WTC11 (cell line): ENCODE results near the gene RRAS. TPM values are rescaled to one million over a fixed set of nuclear protein-coding genes. Genes with fewer than 3 reads are reported as not detected.

ENCODE experiments used
- CBFB ChIP-seq: sonication (generic); formaldehyde crosslinking; IDR thresholded peaks from 2 replicates; pipeline ENCODE4 v1.8.1; 2022; ENCODE audit warnings: mild to moderate bottlenecking, low read depth, missing genetic modification reagents
- ELF4 ChIP-seq: sonication (generic); formaldehyde crosslinking; IDR thresholded peaks from 2 replicates; pipeline ENCODE4 v1.8.1; 2022; ENCODE audit warnings: low read depth, mild to moderate bottlenecking, moderate library complexity, missing genetic modification reagents
- ERG ChIP-seq: fragments of 250-450 bp; sonication (Bioruptor Pico); IDR thresholded peaks from 2 replicates; pipeline ENCODE4 v1.8.0; 2021; ENCODE audit warnings: mild to moderate bottlenecking
- GABPB1 ChIP-seq: sonication (generic); formaldehyde crosslinking; IDR thresholded peaks from 2 replicates; pipeline ENCODE4 v1.8.1; 2023; ENCODE audit warnings: mild to moderate bottlenecking, missing genetic modification reagents
- GRHL2 ChIP-seq: fragments of 250-450 bp; sonication (Bioruptor Pico); IDR thresholded peaks from 2 replicates; pipeline ENCODE4 v1.8.0; 2022; ENCODE audit warnings: mild to moderate bottlenecking, moderate library complexity; ENCODE audit not compliant: insufficient replicate concordance, severe bottlenecking
- JUN ChIP-seq: sonication (generic); formaldehyde crosslinking; IDR thresholded peaks from 2 replicates; pipeline ENCODE4 v1.8.0; 2023; ENCODE audit warnings: mild to moderate bottlenecking, missing genetic modification reagents
- MYBL2 ChIP-seq: sonication (generic); formaldehyde crosslinking; IDR thresholded peaks from 2 replicates; pipeline ENCODE4 v1.8.1; 2023; ENCODE audit warnings: mild to moderate bottlenecking, moderate library complexity, missing genetic modification reagents
- NFE2L1 ChIP-seq: sonication (generic); formaldehyde crosslinking; IDR thresholded peaks from 2 replicates; pipeline ENCODE4 v1.8.1; 2023; ENCODE audit warnings: missing genetic modification reagents
- NFYB ChIP-seq: sonication (generic); formaldehyde crosslinking; conservative IDR thresholded peaks from 2 replicates; pipeline ENCODE4 v1.8.0; 2022; ENCODE audit warnings: low read depth, missing genetic modification reagents
- NR1H2 ChIP-seq: sonication (generic); formaldehyde crosslinking; IDR thresholded peaks from 2 replicates; pipeline ENCODE4 v1.9.0; 2021; ENCODE audit warnings: mild to moderate bottlenecking, moderate library complexity, missing genetic modification reagents
- NR2C2 ChIP-seq: sonication (generic); formaldehyde crosslinking; IDR thresholded peaks from 2 replicates; pipeline ENCODE4 v1.8.0; 2022; ENCODE audit warnings: mild to moderate bottlenecking, missing genetic modification reagents
- PRDM15 ChIP-seq: sonication (generic); formaldehyde crosslinking; IDR thresholded peaks from 2 replicates; pipeline ENCODE4 v1.8.0; 2022; ENCODE audit warnings: missing genetic modification reagents
- PRRX2 ChIP-seq: fragments of 250-450 bp; sonication (Bioruptor Pico); IDR thresholded peaks from 2 replicates; pipeline ENCODE4 v1.8.0; 2021; ENCODE audit warnings: mild to moderate bottlenecking
- SOX15 ChIP-seq: fragments of 250-450 bp; sonication (Bioruptor Pico); IDR thresholded peaks from 2 replicates; pipeline ENCODE4 v1.9.0; 2021; ENCODE audit warnings: mild to moderate bottlenecking
- TEAD4 ChIP-seq: sonication (generic); formaldehyde crosslinking; IDR thresholded peaks from 2 replicates; pipeline ENCODE4 v1.8.0; 2022; ENCODE audit warnings: mild to moderate bottlenecking, missing genetic modification reagents
- ZMAT4 ChIP-seq: fragments of 250-450 bp; sonication (Bioruptor Pico); IDR thresholded peaks from 2 replicates; pipeline ENCODE4 v1.9.0; 2021; ENCODE audit warnings: mild to moderate bottlenecking
- ZNF396 ChIP-seq: fragments of 250-450 bp; sonication (Bioruptor Pico); IDR thresholded peaks from 2 replicates; pipeline ENCODE4 v1.8.0; 2021; ENCODE audit warnings: mild to moderate bottlenecking, moderate library complexity, borderline replicate concordance
- ZNF512 ChIP-seq: sonication (generic); formaldehyde crosslinking; IDR thresholded peaks from 2 replicates; pipeline ENCODE4 v1.8.1; 2022; ENCODE audit warnings: missing genetic modification reagents, borderline replicate concordance
- total RNA-seq: library from RNA; stranded (reverse); gene quantifications from 3 replicates; pipeline ENCODE4 v1.2.3, GENCODE V29; 2021
- TF ChIP-seq, protein P1 (sequence below): sonication (generic); formaldehyde crosslinking; IDR thresholded peaks from 2 replicates; pipeline ENCODE4 v1.8.0; 2022; ENCODE audit warnings: mild to moderate bottlenecking, missing genetic modification reagents

RRAS gene
- total RNA-seq, 1 experiment from 2014 or later, result 11.4 TPM

GRCh38 chr19:49591731-49592485 is 48.0 kb downstream of the RRAS start (continued):
- TF ChIP-seq PRDM15 (CRISPR knock-in tag) (no peak), MYBL2 (CRISPR knock-in tag) (no peak), NR1H2 (CRISPR knock-in tag) (no peak), ZMAT4 (no peak), ZNF512 (CRISPR knock-in tag) (no peak), NR2C2 (CRISPR knock-in tag) (no peak), ZNF396 (CRISPR knock-in tag) (no peak), NFYB (CRISPR knock-in tag) (no peak), GABPB1 (CRISPR knock-in tag) (no peak), PRRX2 (CRISPR knock-in tag) (no peak), SOX15 (CRISPR knock-in tag) (no peak), TEAD4 (CRISPR knock-in tag) (peak; percentile 49; the same call in 1 of the 2 replicates), NFE2L1 (CRISPR knock-in tag) (no peak), ERG (CRISPR knock-in tag) (no peak), CBFB (CRISPR knock-in tag) (no peak), JUN (no peak; the same call in 1 of the 2 replicates), ELF4 (CRISPR knock-in tag) (no peak), GRHL2 (no peak)
- TF ChIP-seq, protein P1, sequence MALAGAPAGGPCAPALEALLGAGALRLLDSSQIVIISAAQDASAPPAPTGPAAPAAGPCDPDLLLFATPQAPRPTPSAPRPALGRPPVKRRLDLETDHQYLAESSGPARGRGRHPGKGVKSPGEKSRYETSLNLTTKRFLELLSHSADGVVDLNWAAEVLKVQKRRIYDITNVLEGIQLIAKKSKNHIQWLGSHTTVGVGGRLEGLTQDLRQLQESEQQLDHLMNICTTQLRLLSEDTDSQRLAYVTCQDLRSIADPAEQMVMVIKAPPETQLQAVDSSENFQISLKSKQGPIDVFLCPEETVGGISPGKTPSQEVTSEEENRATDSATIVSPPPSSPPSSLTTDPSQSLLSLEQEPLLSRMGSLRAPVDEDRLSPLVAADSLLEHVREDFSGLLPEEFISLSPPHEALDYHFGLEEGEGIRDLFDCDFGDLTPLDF (CRISPR knock-in tag), result no peak
